RWPE1 (cell line): ENCODE measurements around the gene SIX6.

Experiments
- CTCF ChIA-PET: fragments of 350-600 bp; sonication (Branson Sonifier 250); formaldehyde crosslinking; extraction: SDS; loops from one replicate; lab custom pipeline; 2021; lab: Yijun Ruan, JAX
- POLR2A ChIA-PET: fragments of 400-600 bp; formaldehyde crosslinking; extraction: SDS; loops from one replicate; lab custom pipeline; 2020; ENCODE audit warnings: antibody characterized with exemption; ENCODE audit not compliant: low non-redundant PET; lab: Yijun Ruan, JAX
- DNase-seq: peaks from one replicate; pipeline ENCODE4 v3.0.0; 2012; ENCODE audit warnings: low spot score
- H3K27ac ChIP-seq: fragments of 450-650 bp; 2 replicates; pipeline ENCODE4 v1.5.1; 2017
- CTCF ChIP-seq: fragments of 450-650 bp; conservative IDR thresholded peaks from 2 replicates; pipeline ENCODE4 v1.5.1; 2017; ENCODE audit warnings: low read depth, mild to moderate bottlenecking

Gene SIX6

DNA sequence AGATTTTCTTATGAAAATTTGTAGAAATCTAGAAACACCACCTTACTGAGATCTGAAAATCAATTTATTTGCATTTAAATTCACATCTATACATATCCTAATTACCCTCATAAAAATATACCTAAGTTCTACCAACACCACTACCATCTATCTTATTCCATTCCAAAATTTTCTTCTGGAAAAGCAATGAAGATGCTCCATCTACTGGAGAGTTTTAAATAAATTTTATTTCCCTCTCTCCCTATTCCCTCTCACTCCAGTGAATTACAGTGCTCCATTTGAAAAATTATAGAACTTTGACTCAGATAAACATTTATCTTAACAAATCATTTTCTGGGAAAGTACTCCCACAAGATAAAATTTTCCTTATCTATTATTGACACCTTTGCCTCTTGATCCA lies 20.8 kb upstream of the SIX6 start:
- H3K27ac ChIP-seq = no peak overlapping the region
- POLR2A ChIA-PET = no interaction called here
- CTCF ChIA-PET = no interaction called here
- no peak for DNase-seq
- peak; percentile 29 for TF ChIP-seq CTCF

DNA sequence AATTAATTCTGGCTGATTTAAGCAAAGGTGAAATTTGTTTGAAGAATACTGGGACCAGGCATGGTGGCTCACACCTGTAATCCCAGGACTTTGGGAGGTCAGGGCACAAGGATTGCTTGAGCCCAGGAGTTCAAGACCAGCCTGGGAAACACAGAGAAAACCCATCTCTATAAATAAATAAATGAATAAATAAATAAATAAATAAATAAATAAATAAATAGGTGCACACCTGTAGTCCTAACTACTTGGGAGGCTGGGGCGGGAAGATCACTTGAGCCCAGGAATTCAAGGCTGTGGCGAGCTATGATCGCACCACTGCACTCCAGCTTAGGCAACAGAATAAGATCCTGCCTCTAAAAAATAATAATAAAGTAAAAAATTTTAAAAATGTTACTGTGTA lies 18.7 kb upstream of the SIX6 start:
- POLR2A ChIA-PET = no interaction called here
- CTCF ChIA-PET = no interaction called here
- DNase-seq = no peak
- TF ChIP-seq CTCF = no peak
- no peak overlapping the region for H3K27ac ChIP-seq

DNA sequence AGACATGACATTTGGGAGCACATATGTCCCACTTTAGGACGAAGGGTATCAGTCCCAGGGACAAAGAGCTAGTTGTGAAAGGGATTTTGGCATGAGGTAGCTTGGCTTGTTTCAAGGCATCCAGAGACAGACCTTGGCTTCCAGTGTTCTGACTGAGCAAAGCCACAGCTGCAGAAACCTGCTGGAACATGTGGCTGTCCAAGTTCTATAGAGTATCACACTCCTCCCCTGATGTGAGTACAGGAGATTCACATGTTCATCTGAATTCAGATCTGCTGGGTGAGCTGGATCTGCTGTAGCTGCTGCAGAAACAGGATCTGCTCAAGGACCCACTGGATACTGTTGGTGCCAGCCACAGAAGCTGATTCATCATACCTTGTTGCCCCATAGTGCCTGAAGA lies 13.0 kb upstream of the SIX6 start:
- DNase-seq = no peak
- POLR2A ChIA-PET = no interaction called here
- no peak overlapping the region for H3K27ac ChIP-seq
- CTCF ChIA-PET = interaction anchor here (0.6 to 1.0 kb wide), 2 partner anchors 14 to 26 kb away, joined by 3 to 4 read pairs; no protein-coding TSS in a partner anchor
- no peak for TF ChIP-seq CTCF

DNA sequence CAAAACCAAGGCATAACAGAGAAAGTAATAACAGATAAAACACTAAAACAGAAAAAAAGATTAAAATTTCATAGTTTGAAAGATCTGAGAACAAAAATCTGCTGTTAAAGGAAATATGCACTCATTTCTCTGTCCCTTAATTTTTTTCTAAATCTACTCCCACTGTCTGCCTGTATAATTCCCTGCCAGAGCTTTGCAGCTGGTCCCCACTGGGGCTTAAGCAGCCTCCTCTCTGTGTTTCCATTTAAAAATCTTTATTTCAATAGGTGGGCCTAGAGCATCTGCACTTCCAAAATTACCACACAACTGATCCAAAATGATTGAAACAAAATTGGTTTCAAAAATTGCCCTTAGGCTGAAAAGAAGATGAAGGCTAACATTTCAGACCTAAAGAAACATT lies 6.4 kb upstream of the SIX6 start:
- TF ChIP-seq CTCF = no peak
- no peak overlapping the region for H3K27ac ChIP-seq
- no peak for DNase-seq
- CTCF ChIA-PET = no interaction called here
- POLR2A ChIA-PET = no interaction called here

- CTCF ChIA-PET = no interaction called here
- DNase-seq = no peak
- POLR2A ChIA-PET = no interaction called here
- no peak overlapping the region for H3K27ac ChIP-seq
- TF ChIP-seq CTCF = no peak
Observed at GRCh38 chr14:60505448-60505847, 3.5 kb upstream of the SIX6 start.

GRCh38 chr14:60506010-60506409 lies 2.9 kb upstream of the SIX6 start:
- POLR2A ChIA-PET = no interaction called here
- no peak for DNase-seq
- no peak overlapping the region for H3K27ac ChIP-seq
- TF ChIP-seq CTCF = no peak
- CTCF ChIA-PET = no interaction called here
